Left cardiac atrium (tissue), 4 donors: Measurements from ENCODE around the gene EXOC6B. TPM values are rescaled to one million over a fixed set of nuclear protein-coding genes. Genes with fewer than 3 reads are reported as not detected.

Experiments
- ATAC-seq, 2 donors: fragments of 200-7000 bp; cut with Tn5 transposase; one replicate each; pipeline ENCODE4 v1.9.1; 2020; ENCODE audit warnings: mild to moderate bottlenecking in 2 of 2, moderate library complexity in 2 of 2
- DNase-seq: peaks from one replicate; pipeline ENCODE4 v3.0.0-alpha.2; 2020
- intact Hi-C, 2 donors: fragments of 100-400 bp; cut with DNase I; formaldehyde crosslinking; loops; one replicate each; pipeline versions ENCODE4 v1.14.1 to v1.15.1; 2022 to 2023
- total RNA-seq, 2 donors: library from RNA; stranded (reverse); fragmentation: NEBNext Ultra II Directional; extraction: Animal tissue kit (Norgen Biotek cat#: 25700); gene quantifications; one replicate each; pipeline ENCODE4 v1.2.1, GENCODE V29; 2021
- donor health status: DM: no; HTN: yes; CAD: no.
- donor health status: DM: no; HTN: yes; CAD: no; lungs with severe emphysema.
- donor health status: DM: yes; HTN: yes; CAD: no.
- donor health status: Dilated cardiomyopathy.

EXOC6B gene
- total RNA-seq, 2 donors from 2014 or later, result 93.7 to 113 TPM

DNA sequence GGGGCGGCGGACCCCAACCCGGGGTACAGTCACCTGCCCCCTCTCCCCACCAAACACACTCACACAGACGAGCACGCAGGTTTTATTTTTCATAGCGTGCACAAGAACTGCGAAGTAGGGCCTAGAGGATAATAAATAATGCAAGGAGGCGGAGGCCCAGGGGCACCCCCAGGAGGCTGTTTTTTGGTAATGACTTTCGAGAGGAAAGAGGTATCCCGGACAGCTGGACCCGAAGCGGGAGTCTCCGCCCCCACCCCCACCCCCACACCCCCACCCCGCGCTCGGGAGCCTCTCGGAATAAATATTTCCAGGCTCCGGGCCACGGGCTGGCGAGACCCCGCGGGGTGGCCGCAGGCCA lies 681.6 kb downstream of the EXOC6B start:
- no peak for ATAC-seq
- intact Hi-C loops, result no loop called here

DNA sequence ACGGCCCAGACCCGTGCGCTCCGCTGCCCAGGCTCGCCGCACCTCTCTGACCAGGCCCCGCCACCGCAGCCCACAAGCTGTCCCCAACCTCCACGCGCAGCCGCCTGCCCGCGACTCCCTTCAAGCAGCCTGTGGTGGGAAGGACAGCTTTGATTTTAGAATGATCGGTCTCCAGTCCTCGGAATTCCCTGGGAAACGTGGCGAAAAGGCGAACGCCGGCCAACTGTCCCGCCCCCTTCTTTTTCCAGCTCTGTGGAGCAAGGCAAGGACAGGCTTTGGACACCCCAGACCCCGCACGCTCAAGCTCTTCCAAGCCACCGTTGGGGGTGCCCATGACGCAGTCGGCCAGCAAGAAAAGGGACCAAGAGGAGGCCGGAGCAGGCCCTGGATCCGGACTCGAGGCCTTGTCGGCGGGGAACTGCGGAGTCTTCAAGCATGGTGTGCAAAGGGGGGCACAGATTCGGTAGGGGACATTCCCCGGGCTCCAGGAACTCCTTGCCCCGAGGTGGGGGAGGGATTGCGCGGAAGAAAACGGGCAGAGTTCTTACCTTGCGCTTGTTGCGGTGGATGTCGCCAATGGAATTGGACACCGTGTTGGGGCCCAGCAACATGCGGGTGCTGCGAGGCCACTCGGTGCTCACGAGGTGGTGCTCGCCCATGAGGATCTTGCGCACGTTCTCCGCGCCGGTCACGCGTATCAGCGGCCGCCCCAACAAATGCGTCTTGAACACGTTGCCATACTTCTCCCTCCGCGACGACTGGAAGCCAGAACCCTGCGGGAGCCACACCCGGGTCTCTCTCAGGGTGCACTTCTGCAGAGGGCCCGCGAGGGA lies 682.2 kb downstream of the EXOC6B start:
- ATAC-seq, result peak; percentile 5
- intact Hi-C loops, result no loop called here

More for the DNA sequence above, 681.6 kb downstream of the EXOC6B start:
- no peak for DNase-seq

DNA sequence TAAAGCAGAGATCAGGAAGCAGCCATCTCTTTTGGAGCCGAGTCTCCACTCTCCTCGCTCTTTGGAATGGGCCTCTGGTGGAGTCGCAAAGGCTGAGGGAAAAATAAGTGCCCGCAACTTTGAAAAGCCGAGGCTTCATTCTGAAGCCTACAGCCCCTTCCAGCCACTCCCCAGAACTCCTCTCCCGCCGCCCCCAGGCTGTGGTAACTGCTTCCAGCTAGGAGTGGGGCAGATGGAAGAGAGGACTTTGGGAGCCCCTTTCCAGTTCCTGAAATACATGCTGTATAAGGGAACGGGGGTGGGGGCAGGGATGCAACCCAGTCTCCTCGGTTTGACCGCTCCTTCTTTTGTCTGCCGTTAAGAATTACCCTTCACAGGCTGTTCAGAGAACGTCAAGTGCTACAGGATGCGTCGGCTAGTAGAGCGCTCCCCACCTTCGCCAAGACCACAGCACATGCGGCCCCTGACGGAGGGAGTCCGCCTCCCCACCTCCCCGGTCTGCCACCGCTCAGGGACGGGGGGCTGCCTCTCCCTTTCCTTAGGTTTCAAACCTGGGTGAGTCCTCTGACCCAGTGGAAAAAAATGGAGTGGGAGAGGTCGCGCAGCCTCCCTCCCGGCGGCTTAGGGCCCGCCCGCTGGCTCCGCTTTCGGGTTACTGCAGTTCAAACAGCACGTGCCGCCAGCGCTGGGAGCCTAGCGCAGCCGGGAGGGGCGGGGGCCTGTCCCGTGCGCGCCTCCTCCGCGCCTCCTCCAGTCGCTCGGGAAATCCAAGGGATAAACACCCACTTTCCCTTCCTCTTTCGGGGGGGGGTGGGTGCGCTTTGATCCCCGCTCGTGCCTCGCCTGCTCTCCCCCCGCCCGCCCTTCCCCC lies 683.0 kb downstream of the EXOC6B start:
- intact Hi-C loops, result no loop called here
- ATAC-seq, result peak; percentile 51 to 63
- DNase-seq, result peak; percentile 80

More for the DNA sequence above, 682.2 kb downstream of the EXOC6B start:
- DNase-seq, result no peak

GRCh38 chr2:72141881-72142451 lies 683.9 kb downstream of the EXOC6B start:
- ATAC-seq (no peak), DNase-seq (no peak)
- intact Hi-C loops, result no loop called here

GRCh38 chr2:72141032-72141645 lies 684.7 kb downstream of the EXOC6B start:
- ATAC-seq (no peak), DNase-seq (no peak)
- intact Hi-C loops, result no loop called here

GRCh38 chr2:72140621-72140960 lies 685.2 kb downstream of the EXOC6B start:
- intact Hi-C loops, result no loop called here
- no peak for DNase-seq

DNA sequence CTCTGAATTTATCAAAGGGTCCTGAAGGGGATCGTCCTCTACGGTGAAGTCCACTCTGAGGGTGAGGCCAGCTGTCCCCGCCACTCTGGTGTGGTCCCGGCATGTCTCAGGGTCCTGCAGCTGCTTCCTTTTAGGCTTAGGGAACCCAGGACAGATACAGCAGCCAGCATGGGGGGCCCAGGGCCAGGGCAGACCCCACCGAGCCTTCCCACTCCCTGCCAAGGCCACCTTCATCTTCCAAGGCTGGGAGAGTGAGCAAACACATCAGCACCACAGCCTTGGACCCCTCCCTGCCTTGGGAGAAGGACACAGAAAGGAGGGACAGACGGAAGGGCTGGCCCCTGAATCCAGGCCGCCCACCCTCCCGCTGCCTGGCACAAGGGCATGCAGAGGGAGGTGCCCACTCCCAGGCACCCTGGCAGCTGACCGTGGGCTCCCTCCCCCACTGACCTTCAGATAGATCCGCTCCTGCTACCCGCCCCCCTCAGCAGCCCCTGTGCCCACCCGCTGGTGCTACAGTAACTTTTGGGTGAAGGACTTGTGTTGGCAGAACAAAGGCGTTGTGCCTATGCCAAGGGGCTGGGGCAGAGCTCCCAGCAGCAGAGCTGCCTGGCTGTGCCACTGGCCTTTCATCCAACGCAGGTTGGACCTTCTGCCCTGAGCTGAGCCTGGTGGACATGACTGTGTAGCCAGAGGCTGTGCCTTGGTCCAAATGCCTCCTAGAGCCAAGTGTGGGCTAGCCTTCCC lies 685.8 kb downstream of the EXOC6B start:
- intact Hi-C loops, result loop anchor here in 1 of 2 donors (5.0 kb wide), 1 partner anchor 593 kb away; no protein-coding TSS in a partner anchor
- DNase-seq (no peak), ATAC-seq (no peak)

More at GRCh38 chr2:72140621-72140960, 685.2 kb downstream of the EXOC6B start:
- no peak for ATAC-seq

- ATAC-seq (no peak), DNase-seq (no peak)
- intact Hi-C loops, result loop anchor here in 1 of 2 donors (5.0 kb wide), 1 partner anchor 592 kb away; no protein-coding TSS in a partner anchor
Measured at GRCh38 chr2:72139471-72139873, 686.4 kb downstream of the EXOC6B start.

GRCh38 chr2:72138921-72139381 lies 686.9 kb downstream of the EXOC6B start:
- intact Hi-C loops, result loop anchor here in 1 of 2 donors (5.0 kb wide), 1 partner anchor 592 kb away; no protein-coding TSS in a partner anchor
- no peak for DNase-seq
- ATAC-seq, result peak in 1 of 2 donors; percentile 29

GRCh38 chr2:72138011-72138881 lies 687.6 kb downstream of the EXOC6B start:
- intact Hi-C loops, result loop anchor here in 1 of 2 donors (5.0 kb wide), 1 partner anchor 591 kb away; no protein-coding TSS in a partner anchor
- no peak for ATAC-seq

DNA sequence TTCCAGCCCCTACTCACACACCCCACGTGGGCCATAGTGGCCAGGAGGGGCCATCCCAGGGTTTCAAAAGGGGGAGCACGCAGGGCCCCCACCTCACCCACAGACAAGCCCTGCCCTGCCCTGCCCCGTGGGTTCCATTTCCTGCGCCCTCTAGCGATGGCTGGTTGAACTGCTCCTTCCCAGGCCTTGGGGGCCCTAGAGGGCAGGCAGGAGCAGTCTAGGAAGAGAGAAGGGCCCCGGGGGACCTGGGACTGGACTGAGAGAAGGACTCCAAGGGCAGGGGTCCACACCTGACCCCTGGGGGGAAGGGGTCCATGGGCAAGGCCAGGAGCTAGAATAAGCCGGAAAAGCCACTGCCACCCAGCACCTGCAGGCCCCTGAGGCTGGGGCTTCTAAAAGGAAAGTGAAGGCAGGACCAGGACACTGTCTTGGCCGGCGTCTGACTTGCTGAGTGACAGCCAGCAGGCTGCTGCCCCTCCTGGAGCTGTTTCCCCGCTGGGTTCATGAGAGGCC lies 688.3 kb downstream of the EXOC6B start:
- intact Hi-C loops, result loop anchor here in 1 of 2 donors (5.0 kb wide), 1 partner anchor 590 kb away; no protein-coding TSS in a partner anchor
- DNase-seq (peak; percentile 67), ATAC-seq (peak; percentile 60 to 62)

More at GRCh38 chr2:72138011-72138881, 687.6 kb downstream of the EXOC6B start:
- no peak for DNase-seq

DNA sequence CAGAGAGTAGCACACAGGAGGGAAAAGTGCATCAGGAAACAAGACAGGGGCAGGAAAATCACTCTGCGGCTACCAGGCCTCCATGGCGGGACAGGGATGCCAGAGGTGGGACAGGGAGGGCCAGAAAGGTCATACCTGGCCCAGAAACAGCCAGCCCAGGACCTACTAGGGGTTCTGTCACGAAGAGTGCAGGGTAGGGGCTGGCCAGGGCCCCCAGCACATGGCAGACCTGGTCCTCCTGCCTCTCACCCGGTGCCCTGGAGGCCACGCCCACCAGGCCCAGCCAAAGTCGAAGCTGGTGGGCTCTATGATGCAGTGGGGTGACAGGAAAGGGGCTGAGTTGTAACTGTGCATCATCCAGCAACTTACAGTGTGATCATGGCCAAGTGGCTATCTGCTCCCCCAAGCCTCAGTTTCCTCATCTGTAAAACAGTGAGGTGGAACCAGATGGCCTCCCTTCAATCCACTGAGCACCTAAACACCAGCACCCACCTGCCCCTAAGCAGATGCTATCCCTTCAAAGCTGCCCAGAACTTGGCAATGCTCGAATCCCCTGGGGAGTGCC lies 688.8 kb downstream of the EXOC6B start:
- intact Hi-C loops, result loop anchor here in 1 of 2 donors (5.0 kb wide), 1 partner anchor 590 kb away; no protein-coding TSS in a partner anchor
- DNase-seq, result no peak
- no peak for ATAC-seq

DNA sequence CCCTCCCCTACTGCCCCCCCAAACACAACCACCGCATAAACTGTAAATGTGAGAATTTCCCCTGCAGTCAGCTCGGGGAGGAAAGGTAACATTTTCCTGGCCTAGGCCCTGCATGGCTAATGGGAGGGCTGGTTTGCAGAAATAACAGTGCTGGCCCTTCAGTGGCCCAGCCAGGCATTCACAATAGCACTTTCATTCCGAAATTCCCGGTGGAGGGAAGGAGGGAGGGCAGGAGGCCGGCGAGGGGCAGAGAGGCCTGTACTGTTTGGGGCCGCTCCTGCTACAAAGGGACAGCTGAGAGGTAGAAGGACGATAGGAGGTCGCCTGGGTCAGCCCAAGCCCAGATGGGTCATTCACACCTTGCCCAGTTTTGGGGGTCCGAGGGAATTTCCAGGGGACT lies 689.5 kb downstream of the EXOC6B start:
- ATAC-seq (no peak), DNase-seq (no peak)
- intact Hi-C loops, result loop anchor here in 1 of 2 donors (5.0 kb wide), 1 partner anchor 589 kb away; no protein-coding TSS in a partner anchor

DNA sequence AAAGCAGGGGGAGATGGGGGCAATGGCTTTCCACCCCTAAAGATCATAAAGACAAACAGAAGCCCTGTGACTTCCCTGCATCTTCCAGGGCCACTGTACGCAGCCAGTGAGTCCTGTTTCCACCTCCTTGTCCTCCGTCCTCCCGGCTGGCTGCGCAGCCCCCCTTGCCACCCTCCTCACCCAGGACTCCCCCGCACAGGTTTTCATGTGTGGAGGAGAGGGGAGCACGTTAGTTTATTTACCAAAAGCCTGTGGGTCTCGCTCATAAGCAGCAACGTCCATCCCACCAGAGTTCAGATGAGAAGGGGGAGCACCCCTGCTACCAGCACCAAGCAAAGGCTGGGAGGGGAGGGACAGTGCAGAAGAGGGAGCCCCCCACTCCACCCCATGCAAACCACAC lies 689.9 kb downstream of the EXOC6B start:
- intact Hi-C loops, result loop anchor here in 1 of 2 donors (5.0 kb wide), 1 partner anchor 589 kb away; no protein-coding TSS in a partner anchor
- no peak for ATAC-seq
- DNase-seq, result no peak

- intact Hi-C loops, result loop anchor here in 1 of 2 donors (5.0 kb wide), 1 partner anchor 588 kb away; no protein-coding TSS in a partner anchor
- ATAC-seq, result no peak
- DNase-seq, result no peak
Measured at GRCh38 chr2:72134997-72135800, 690.6 kb downstream of the EXOC6B start.
